Osteoblast (primary cell): ENCODE data around the gene HIRIP3. TPM values are rescaled to one million over a fixed set of nuclear protein-coding genes. Genes with fewer than 3 reads are reported as not detected.
A peak's percentile ranks its signal among the peaks of the same experiment; 100 is the strongest.
"Not testable (repeated sequence)": the region's sequence is repeated elsewhere in the genome, so short reads cannot be mapped to it uniquely, and the experiment has no call there.

Experiments
- DNase-seq: peaks from one replicate; pipeline ENCODE4 v3.0.0; 2011; ENCODE audit warnings: low spot score, mixed read lengths; ENCODE audit not compliant: insufficient read length; ENCODE audit errors: missing footprints
- H2AFZ ChIP-seq: 2 replicates; pipeline ENCODE4 v1.6.0; 2011; ENCODE audit warnings: mild to moderate bottlenecking, low read length
- H3K27ac ChIP-seq: 2 replicates; pipeline ENCODE4 v1.5.1; 2011; ENCODE audit warnings: mild to moderate bottlenecking, low read depth, low read length, moderate library complexity
- H3K27me3 ChIP-seq: 2 replicates; pipeline ENCODE4 v1.6.0; 2012; ENCODE audit warnings: mild to moderate bottlenecking, control low read depth, inconsistent platforms, low read length, moderate library complexity; ENCODE audit not compliant: insufficient read depth
- H3K36me3 ChIP-seq: 2 replicates; pipeline ENCODE4 v1.5.1; 2011; ENCODE audit warnings: mild to moderate bottlenecking, low read length, control low read depth, moderate library complexity; ENCODE audit not compliant: insufficient read depth
- H3K4me1 ChIP-seq: 2 replicates; pipeline ENCODE4 v1.5.1; 2011; ENCODE audit warnings: mild to moderate bottlenecking, low read length, control low read depth, moderate library complexity; ENCODE audit not compliant: insufficient read depth
- H3K4me2 ChIP-seq: 2 replicates; pipeline ENCODE4 v1.6.0; 2011; ENCODE audit warnings: mild to moderate bottlenecking, low read length; ENCODE audit not compliant: insufficient read depth
- H3K4me3 ChIP-seq: fragments of 200-600 bp; sonication (generic); 3 replicates; pipeline ENCODE4 v1.5.1; 2012; ENCODE audit warnings: mild to moderate bottlenecking, low read length, inconsistent platforms; ENCODE audit not compliant: insufficient read depth
- H3K79me2 ChIP-seq: 2 replicates; pipeline ENCODE4 v1.6.0; 2012; ENCODE audit warnings: mild to moderate bottlenecking, low read length, control low read depth, inconsistent platforms; ENCODE audit not compliant: insufficient read depth
- H3K9me3 ChIP-seq: 2 replicates; pipeline ENCODE4 v1.5.1; 2011; ENCODE audit warnings: low read depth, low read length, control low read depth
- H4K20me1 ChIP-seq: 2 replicates; pipeline ENCODE4 v1.6.0; 2012; ENCODE audit warnings: mild to moderate bottlenecking, low read length, control low read depth; ENCODE audit not compliant: insufficient read depth
- CTCF ChIP-seq: IDR thresholded peaks from 2 replicates; pipeline ENCODE4 v1.5.1; 2011; ENCODE audit warnings: mild to moderate bottlenecking, low read depth, low read length, moderate library complexity; ENCODE audit errors: extremely low read depth
- total RNA-seq: library from RNA; depleted of rRNA; stranded (reverse); fragments of >200 nt; gene quantifications from 2 replicates; pipeline ENCODE4 v1.2.3, GENCODE V29; 2012

Gene HIRIP3
- total RNA-seq, 1 donor = 5.8 TPM

- Histone ChIP-seq H4K20me1 (no peaks in the 10 kb centered on the region), H2AFZ (no peak overlapping the region), H3K4me1 (peaks cover 6% of the 10 kb centered on the region), H3K79me2 (no peaks in the 10 kb centered on the region), H3K4me2 (no peak overlapping the region), H3K27ac (no peak overlapping the region), H3K4me3 (no peak overlapping the region), H3K27me3 (peaks cover 8% of the 10 kb centered on the region), H3K9me3 (no peaks in the 10 kb centered on the region), H3K36me3 (no peaks in the 10 kb centered on the region)
- TF ChIP-seq CTCF = no peak
- DNase-seq = no peak
Measured at GRCh38 chr16:30016555-30017276, 21.3 kb upstream of the HIRIP3 start.

DNA sequence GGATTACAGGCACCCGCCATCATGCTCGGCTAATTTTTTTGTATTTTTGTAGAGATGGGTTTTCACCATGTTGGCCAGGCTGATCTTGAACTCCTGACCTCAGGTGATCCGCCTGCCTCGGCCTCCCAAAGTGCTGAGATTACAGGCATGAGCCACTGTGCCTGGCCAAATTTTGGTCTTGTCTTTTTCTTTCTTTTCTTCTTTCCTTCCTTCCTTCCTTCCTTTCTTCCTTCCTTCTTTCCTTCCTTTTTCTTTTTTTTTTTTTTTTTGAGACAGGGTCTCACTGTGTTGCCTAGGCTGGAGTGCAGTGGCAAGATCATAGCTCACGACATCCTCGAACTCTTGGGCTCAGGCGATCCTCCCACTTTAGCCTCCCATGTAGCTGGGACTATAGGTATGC lies 20.0 kb upstream of the HIRIP3 start:
- H3K4me1 ChIP-seq, H3K79me2 ChIP-seq, H3K9me3 ChIP-seq, H3K4me3 ChIP-seq, H3K27ac ChIP-seq, H3K4me2 ChIP-seq, H2AFZ ChIP-seq, H4K20me1 ChIP-seq, DNase-seq, H3K36me3 ChIP-seq: not testable (repeated sequence)
- H3K27me3 ChIP-seq = peaks cover 14% of the 10 kb centered on the region

GRCh38 chr16:30012598-30012997 lies 17.2 kb upstream of the HIRIP3 start:
- peak overlapping the region; percentile 48 for H3K4me2 ChIP-seq
- not testable (repeated sequence) for H3K9me3 ChIP-seq, H2AFZ ChIP-seq, H3K27ac ChIP-seq, H3K79me2 ChIP-seq, H3K4me1 ChIP-seq, H3K36me3 ChIP-seq, H4K20me1 ChIP-seq, DNase-seq, H3K4me3 ChIP-seq
- H3K27me3 ChIP-seq = peaks cover 30% of the 10 kb centered on the region

- Histone ChIP-seq H3K27me3 (peaks cover 30% of the 10 kb centered on the region), H3K4me2 (peak overlapping the region; percentile 48), H3K27ac (no peak overlapping the region), H3K79me2 (no peaks in the 10 kb centered on the region), H3K4me1 (peaks cover 6% of the 10 kb centered on the region), H3K36me3 (no peaks in the 10 kb centered on the region), H4K20me1 (no peaks in the 10 kb centered on the region), H3K9me3 (no peaks in the 10 kb centered on the region), H3K4me3 (no peak overlapping the region), H2AFZ (no peak overlapping the region)
- TF ChIP-seq CTCF = no peak
- peak; percentile 93 for DNase-seq
Measured at GRCh38 chr16:30011714-30012504, 16.5 kb upstream of the HIRIP3 start.
